Adrenal gland (tissue), 5 donors: ENCODE data around the gene CNKSR2.

Source experiments
- POLR2A ChIP-seq, 2 donors: fragments of 450-650 bp; IDR thresholded peaks; one replicate each; pipeline ENCODE4 v1.6.1; 2017; ENCODE audit warnings: antibody characterized with exemption in 2 of 2, mild to moderate bottlenecking in 2 of 2, moderate library complexity in 1 of 2
- TF ChIP-seq, protein P1 (sequence below), 6 experiments: fragments of 450-650 bp in 4 of 6; fragments of 200-600 bp in 2 of 6; sonication (generic) in 1 of 6; IDR thresholded peaks; 1 replicate in 5 of 6; 2 replicates in 1 of 6; pipeline versions ENCODE4 v1.5.1 to v1.8.0; 2016 to 2021; ENCODE audit warnings: antibody characterized with exemption in 6 of 6, mild to moderate bottlenecking in 2 of 6, moderate library complexity in 1 of 6
- donor health status: DM: no; HTN: no; CAD: no.

DNA sequence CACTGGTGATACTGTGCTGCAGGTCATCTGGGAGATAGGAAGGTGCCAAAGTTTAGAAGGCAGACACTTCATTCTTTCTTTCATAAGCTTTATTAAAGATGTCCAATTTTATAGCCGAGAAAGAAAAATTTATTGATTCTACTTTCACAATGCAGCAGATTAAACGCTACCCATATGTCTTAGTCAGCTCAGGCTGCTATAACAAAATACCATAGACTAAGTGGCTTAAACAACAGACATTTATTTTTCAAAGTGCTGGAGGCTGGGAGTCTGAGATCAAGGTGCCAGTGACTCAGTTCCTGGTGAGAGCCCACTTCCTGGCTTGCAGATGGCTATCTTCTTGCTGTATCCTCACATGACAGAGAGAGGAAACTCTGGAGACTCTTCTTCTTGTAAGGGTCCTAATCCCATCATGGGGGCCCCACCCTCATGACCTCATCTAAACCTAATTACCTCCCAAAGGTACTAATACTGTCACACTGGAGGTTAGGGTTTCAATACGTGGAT, 317.3 kb downstream of the CNKSR2 start:
- TF ChIP-seq, protein P1, sequence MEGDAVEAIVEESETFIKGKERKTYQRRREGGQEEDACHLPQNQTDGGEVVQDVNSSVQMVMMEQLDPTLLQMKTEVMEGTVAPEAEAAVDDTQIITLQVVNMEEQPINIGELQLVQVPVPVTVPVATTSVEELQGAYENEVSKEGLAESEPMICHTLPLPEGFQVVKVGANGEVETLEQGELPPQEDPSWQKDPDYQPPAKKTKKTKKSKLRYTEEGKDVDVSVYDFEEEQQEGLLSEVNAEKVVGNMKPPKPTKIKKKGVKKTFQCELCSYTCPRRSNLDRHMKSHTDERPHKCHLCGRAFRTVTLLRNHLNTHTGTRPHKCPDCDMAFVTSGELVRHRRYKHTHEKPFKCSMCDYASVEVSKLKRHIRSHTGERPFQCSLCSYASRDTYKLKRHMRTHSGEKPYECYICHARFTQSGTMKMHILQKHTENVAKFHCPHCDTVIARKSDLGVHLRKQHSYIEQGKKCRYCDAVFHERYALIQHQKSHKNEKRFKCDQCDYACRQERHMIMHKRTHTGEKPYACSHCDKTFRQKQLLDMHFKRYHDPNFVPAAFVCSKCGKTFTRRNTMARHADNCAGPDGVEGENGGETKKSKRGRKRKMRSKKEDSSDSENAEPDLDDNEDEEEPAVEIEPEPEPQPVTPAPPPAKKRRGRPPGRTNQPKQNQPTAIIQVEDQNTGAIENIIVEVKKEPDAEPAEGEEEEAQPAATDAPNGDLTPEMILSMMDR (IDR thresholded peaks at IDR 0.05), result no peak
- TF ChIP-seq POLR2A (IDR thresholded peaks at IDR 0.05), result no peak
